Fibroblast of villous mesenchyme (primary cell): ENCODE results near the gene NAPSA. TPM values are rescaled to one million over a fixed set of nuclear protein-coding genes. Genes with fewer than 3 reads are reported as not detected.
"Not testable (repeated sequence)": the region's sequence is repeated elsewhere in the genome, so short reads cannot be mapped to it uniquely, and the experiment has no call there.

ENCODE experiments used
- DNase-seq: peaks from one replicate; pipeline ENCODE4 v3.0.0-alpha.2; 2010; ENCODE audit warnings: low read depth
- H3K4me3 ChIP-seq: 2 replicates; pipeline ENCODE4 v1.5.1; 2011; ENCODE audit warnings: low read depth, mild to moderate bottlenecking, low read length
- total RNA-seq: library from RNA; depleted of rRNA; stranded (reverse); fragments of >200 nt; gene quantifications from 2 replicates; pipeline ENCODE4 v1.2.3, GENCODE V29; 2012
- TF ChIP-seq, protein P1 (sequence below): IDR thresholded peaks from 2 replicates; pipeline ENCODE4 v1.5.1; 2012; ENCODE audit warnings: low read depth, mild to moderate bottlenecking, low read length; ENCODE audit not compliant: insufficient read depth

The NAPSA gene
- total RNA-seq, 1 donor = under 0.01 TPM

DNA sequence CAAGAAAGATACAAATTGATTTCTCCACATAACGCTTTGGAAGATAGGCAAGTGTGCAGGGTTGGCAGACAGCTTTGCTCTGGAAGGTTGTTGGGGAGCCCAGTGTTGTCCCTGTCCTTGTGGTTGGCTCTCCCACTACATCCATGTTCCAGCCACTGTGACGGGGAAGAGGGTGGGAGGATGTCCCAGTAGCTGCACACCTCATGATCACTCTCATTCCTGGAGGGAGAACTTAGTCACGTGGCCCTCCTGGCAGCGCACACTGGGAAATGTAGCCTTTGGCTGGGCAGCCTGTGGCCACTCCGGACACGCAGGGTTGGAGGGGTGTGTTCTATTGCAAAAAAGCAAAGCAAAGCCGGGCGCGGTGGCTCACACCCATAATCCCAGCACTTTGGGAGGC lies 28.6 kb upstream of the NAPSA start:
- TF ChIP-seq, protein P1, sequence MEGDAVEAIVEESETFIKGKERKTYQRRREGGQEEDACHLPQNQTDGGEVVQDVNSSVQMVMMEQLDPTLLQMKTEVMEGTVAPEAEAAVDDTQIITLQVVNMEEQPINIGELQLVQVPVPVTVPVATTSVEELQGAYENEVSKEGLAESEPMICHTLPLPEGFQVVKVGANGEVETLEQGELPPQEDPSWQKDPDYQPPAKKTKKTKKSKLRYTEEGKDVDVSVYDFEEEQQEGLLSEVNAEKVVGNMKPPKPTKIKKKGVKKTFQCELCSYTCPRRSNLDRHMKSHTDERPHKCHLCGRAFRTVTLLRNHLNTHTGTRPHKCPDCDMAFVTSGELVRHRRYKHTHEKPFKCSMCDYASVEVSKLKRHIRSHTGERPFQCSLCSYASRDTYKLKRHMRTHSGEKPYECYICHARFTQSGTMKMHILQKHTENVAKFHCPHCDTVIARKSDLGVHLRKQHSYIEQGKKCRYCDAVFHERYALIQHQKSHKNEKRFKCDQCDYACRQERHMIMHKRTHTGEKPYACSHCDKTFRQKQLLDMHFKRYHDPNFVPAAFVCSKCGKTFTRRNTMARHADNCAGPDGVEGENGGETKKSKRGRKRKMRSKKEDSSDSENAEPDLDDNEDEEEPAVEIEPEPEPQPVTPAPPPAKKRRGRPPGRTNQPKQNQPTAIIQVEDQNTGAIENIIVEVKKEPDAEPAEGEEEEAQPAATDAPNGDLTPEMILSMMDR = no peak
- no peak overlapping the region for H3K4me3 ChIP-seq
- no peak for DNase-seq

DNA sequence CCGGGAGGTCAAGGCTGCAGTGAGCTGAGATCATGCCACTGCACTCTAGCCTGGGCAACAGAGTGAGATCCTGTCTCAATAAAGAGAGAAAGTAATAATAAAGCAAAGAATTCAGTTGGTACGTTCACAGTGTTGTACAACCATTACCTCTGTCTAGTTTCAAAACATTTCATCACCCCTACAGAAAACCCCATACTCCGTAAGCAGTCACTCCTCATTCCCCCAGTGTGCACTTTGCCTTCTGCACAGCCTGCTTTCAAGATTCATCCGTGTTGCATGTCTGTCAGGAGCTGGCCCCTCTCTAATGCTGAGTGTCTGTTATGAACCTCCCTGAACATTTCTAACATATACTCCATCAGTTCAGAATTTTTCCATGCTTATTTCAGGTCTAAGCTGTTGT lies 28.1 kb upstream of the NAPSA start:
- H3K4me3 ChIP-seq = no peak overlapping the region
- no peak for DNase-seq
- TF ChIP-seq, protein P1 = no peak

DNA sequence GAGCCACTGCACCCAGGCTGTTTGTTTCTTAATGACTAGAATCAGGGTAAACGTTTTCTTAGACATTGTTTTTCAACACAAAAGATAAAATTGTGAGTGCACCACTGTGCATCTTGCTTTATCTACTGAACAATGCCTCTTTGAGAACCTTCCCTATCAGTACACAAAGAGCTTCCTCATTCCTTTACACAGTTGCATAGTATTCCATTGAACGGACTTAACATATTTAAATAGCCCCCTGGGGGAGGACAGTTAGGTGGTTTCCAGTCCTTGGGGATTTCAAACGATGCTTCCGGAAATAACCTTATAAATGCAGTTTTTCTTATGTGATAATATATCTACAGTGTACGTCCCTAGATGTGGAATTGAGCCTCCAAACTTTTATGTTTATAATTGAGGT lies 27.3 kb upstream of the NAPSA start:
- no peak overlapping the region for H3K4me3 ChIP-seq
- DNase-seq = no peak
- TF ChIP-seq, protein P1 = no peak

DNA sequence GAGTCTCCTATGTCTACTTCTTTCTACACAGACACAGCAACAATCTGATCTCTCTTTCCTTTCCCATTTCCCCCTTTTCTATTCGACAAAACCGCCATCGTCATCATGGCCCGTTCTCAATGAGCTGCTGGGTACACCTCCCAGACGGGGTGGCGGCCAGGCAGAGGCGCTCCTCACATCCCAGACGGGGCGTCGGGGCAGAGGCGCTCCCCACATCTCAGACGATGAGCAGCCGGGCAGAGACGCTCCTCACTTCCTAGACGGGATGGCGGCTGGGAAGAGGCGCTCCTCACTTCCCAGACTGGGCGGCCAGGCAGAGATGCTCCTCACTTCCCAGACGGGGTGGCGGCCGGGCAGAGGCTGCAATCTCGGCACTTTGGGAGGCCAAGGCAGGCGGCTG lies 25.5 kb upstream of the NAPSA start:
- not testable (repeated sequence) for H3K4me3 ChIP-seq, DNase-seq

DNA sequence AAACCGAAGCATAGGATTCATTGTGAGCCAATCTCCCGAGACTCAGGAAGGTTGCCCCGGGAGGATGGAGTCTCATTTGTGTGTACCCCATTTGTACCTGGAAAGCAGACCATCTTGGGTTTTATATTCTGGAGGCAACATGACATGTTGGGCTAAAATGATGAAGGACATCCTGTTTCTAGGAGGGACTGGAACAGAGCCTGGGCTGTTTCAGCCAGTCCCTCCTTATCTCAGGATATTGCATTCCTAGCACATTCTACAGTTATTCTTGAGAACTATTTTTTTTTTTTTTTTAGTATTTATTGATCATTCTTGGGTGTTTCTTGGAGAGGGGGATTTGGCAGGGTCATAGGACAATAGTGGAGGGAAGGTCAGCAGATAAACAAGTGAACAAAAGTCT lies 24.9 kb upstream of the NAPSA start:
- not testable (repeated sequence) for H3K4me3 ChIP-seq, DNase-seq

DNA sequence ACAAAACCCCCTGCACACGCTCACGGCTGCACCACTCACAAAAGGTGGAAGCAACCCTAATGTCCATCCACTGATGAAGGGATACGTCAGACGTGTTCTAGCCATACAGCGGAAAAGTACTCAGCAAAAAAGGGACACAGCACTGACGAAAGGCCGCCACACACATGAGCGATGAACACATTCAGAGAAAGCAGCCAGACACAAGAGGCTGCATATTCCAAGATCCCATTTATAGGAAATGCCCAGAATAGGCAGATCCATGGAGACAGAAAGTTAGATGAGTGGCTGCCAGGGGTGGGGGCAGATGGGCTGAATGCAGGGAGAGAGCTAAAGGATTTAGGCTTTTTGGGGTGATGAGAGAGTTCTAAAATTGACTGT lies 22.4 kb upstream of the NAPSA start:
- no peak for DNase-seq
- TF ChIP-seq, protein P1 = no peak
- H3K4me3 ChIP-seq = no peak overlapping the region

DNA sequence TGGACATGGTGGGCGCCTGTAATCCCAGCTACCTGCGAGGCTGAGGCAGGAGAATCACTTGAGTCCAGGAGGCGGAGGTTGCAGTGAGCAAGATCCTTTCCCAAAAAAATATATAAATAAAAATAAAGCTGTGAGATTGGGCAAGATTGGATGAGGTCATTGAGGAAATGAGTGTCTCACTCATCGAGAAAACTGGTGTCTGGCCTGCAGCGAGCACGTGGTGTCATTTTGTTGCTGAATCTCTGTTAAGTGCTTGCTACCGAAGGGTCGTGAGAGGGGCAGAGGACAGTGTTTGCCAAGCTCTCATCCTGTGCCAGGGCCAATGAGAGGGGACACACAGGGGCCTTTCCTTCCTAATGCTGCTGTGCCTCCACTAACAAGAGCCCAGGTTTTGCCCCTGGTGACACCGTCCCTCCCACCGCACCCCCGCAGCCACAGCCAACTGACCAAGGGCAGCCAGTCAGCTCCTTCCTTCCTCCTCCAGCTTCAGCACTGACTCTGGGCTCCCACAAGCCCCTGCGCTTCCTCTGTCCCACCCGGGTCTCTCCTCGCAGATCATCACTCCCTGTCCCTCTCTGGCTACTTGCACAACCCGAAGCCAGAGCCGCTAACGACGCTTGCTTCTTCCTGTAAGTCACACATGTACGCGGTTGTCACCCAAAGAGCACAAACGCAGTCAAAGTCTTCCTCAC lies 21.9 kb upstream of the NAPSA start:
- no peak overlapping the region for H3K4me3 ChIP-seq
- TF ChIP-seq, protein P1 = no peak
- peak; percentile 54 for DNase-seq
